ENCODE results near the gene ZBTB7C. TPM values are rescaled to one million over a fixed set of nuclear protein-coding genes. Genes with fewer than 3 reads are reported as not detected.
A peak's percentile ranks its signal among the peaks of the same experiment; 100 is the strongest.

ZBTB7C gene
- total RNA-seq, 1 donor from 2014 or later = 0.17 TPM

- no peak for DNase-seq (ENCODE audit: low read depth)
- no peak for TF ChIP-seq CTCF (conservative IDR thresholded peaks at IDR 0.05; ENCODE audit: low read depth, low read length)
- H3K4me3 ChIP-seq (ENCODE audit: low read depth, low read length) = no peak overlapping the region
Observed at GRCh38 chr18:48029296-48029986, 379.7 kb downstream of the ZBTB7C start.

GRCh38 chr18:48028696-48029095, 380.5 kb downstream of the ZBTB7C start:
- DNase-seq (ENCODE audit: low read depth) = no peak
- no peak overlapping the region for H3K4me3 ChIP-seq (ENCODE audit: low read depth, low read length)
- TF ChIP-seq CTCF (conservative IDR thresholded peaks at IDR 0.05; ENCODE audit: low read depth, low read length) = no peak

GRCh38 chr18:48028081-48028480, 381.1 kb downstream of the ZBTB7C start:
- no peak overlapping the region for H3K4me3 ChIP-seq (ENCODE audit: low read depth, low read length)
- no peak for DNase-seq (ENCODE audit: low read depth)
- peak; percentile 23 for TF ChIP-seq CTCF (conservative IDR thresholded peaks at IDR 0.05; ENCODE audit: low read depth, low read length)

GRCh38 chr18:48027401-48027963, 381.7 kb downstream of the ZBTB7C start:
- H3K4me3 ChIP-seq (ENCODE audit: low read depth, low read length) = no peak overlapping the region
- no peak for TF ChIP-seq CTCF (conservative IDR thresholded peaks at IDR 0.05; ENCODE audit: low read depth, low read length)
- DNase-seq (ENCODE audit: low read depth) = no peak

- TF ChIP-seq CTCF (conservative IDR thresholded peaks at IDR 0.05; ENCODE audit: low read depth, low read length) = no peak
- no peak for DNase-seq (ENCODE audit: low read depth)
- H3K4me3 ChIP-seq (ENCODE audit: low read depth, low read length) = no peak overlapping the region
Observed at GRCh38 chr18:48026216-48026615, 383.0 kb downstream of the ZBTB7C start.

- no peak overlapping the region for H3K4me3 ChIP-seq (ENCODE audit: low read depth, low read length)
- TF ChIP-seq CTCF (conservative IDR thresholded peaks at IDR 0.05; ENCODE audit: low read depth, low read length) = no peak
- no peak for DNase-seq (ENCODE audit: low read depth)
Observed at GRCh38 chr18:48024881-48025660, 384.1 kb downstream of the ZBTB7C start.

Data from epithelial cell of proximal tubule (primary cell).